HL-60/S4 treated with retinoic acid at 250 ng/mL for 4 days and 3 days (cell line): Measurements from ENCODE around the gene MEF2D.

Source experiments
- in situ Hi-C: fragments of 300-500 bp; cut with MboI; formaldehyde crosslinking; loops from 2 replicates; pipeline ENCODE4 v1.7.0; 2022; ENCODE audit warnings: low sequenced_read_pairs

MEF2D gene

GRCh38 chr1:156448134-156448967 is 52.2 kb downstream of the MEF2D start:
- in situ Hi-C loops: no loop called here

DNA sequence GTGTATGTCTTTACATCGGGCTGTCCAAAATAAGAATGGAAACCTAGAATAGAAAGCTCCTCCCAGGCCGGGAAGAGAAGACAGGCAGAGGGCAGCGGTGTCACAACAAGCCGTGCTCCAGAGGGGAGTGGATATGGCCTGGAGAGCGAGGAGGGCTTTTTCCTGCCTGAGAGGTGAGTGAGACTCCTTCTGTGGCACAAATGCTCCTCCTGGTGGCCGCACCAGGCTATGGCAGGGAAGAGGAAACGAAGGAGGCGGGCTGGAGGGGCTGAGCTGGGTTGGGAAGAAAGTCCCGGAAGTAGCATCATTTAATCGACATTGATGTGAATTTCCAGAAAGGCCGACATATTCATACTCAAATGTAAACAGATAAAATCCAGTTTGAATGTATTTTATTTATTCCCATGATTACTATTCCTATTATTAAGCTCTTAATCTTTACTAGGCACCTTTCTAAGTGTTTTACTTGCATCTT is 54.7 kb downstream of the MEF2D start:
- in situ Hi-C loops: no loop called here

DNA sequence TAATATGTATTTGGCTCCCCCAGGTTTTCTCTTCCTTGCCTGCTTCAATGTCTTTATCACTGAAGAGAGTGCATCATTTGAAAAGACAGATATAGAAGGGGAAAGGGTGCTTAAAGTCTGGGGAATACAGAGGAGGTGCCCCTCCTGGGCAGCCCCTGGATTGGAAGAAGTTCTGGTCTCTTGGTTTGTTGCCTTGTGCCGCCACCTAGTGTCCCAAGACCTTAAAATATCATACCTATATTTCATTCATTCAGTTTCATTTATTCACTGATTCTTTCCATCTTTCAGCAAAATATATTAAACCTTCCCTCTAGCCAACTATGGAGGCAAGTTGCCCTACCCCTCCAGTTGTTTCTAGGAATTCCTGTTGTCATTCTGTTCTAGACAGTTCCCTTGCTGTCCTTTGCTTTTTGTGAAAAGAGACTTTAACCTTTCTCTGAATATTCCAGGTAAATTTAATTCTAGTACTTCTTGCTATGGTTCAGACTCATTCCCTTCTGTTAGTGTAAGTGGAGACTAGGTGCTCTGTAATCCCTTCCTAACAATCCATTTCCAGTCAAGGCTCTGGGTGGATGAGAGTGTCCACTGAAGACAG is 56.1 kb downstream of the MEF2D start:
- in situ Hi-C loops: loop anchor here (5.0 kb wide), 1 partner anchor 62 kb away; no protein-coding TSS in a partner anchor

- in situ Hi-C loops: loop anchor here (5.0 kb wide), 1 partner anchor 61 kb away; no protein-coding TSS in a partner anchor
These were observed 57.3 kb downstream of the MEF2D start for GRCh38 chr1:156443286-156443685.

DNA sequence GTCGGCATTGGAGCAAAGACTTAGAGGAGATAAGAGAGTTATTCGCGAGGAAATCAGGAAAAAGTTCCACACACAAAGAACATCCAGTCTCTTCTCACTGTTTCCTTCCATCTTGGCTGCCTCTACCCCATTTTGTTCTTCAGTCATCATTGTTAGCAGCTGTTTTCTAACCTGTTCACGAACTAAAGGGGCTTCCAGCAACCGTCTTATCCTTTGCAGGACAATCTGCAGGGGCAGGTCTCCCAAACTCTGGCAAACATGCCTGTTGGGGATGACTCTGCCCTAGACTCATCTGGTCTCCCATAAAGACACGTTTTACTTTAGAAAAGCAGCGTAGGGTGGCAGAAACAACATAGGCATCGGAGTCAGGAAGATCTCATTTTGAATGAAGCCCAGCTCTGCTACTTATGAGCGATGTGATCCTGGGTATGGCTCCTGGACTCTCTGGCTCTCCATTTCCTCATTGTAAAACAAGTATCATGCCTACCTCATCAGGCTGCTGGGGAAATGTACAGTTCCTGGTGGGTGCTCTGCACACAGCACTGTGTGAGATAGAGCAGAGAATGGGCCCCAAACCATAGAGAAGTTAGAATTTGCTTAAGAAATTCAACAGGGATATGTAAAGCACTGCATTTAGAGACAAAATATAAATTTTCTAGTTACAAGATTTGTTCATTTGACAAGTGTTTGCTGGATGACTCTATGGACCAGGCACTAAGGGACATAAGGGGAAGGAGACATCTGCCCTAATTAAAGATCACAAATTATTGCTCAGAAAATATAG is 59.7 kb downstream of the MEF2D start:
- in situ Hi-C loops: loop anchor here (5.0 kb wide), 1 partner anchor 59 kb away; no protein-coding TSS in a partner anchor

GRCh38 chr1:156439777-156440183 is 60.8 kb downstream of the MEF2D start:
- in situ Hi-C loops: loop anchor here (5.0 kb wide), 1 partner anchor 57 kb away; no protein-coding TSS in a partner anchor

DNA sequence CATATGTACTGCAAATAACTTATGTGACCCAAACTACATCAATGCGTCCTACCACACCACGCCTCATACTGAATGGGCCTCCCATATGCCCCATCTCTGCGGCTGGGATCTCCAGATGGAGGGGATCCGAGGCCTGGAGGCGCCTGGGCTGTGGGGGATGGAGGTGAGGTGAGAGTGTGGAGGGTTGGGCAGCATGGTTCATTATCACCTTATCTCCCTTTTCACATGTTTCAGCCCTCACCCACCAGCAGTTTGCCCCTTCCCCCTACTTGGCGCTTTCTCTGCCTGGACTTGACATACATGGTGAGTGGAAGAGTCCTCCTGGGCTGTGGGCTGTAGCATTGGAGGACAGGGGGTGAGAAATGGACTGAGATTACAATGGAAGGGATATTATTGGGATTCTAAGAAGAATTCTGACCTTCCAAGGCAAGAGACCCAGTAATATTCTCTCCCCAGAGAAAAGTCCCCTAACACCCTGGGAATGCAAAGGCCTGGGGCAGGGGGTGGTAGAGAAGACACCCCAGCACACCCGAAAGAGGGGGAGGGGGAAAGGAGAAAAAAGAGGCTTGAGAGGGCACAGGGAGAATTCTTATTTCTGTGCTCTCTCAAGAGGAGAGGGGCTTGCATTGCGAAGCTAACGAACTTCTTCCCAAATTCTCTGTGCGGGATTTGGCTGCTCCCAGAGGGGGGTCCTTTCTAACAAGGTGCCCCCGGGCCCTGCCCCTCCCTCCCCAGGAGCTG is 61.4 kb downstream of the MEF2D start:
- in situ Hi-C loops: no loop called here

GRCh38 chr1:156438278-156438987 is 62.1 kb downstream of the MEF2D start:
- in situ Hi-C loops: no loop called here

- in situ Hi-C loops: no loop called here
These were observed 63.3 kb downstream of the MEF2D start for GRCh38 chr1:156437037-156437867.

- in situ Hi-C loops: no loop called here
These were observed 64.2 kb downstream of the MEF2D start for GRCh38 chr1:156436141-156437036.

DNA sequence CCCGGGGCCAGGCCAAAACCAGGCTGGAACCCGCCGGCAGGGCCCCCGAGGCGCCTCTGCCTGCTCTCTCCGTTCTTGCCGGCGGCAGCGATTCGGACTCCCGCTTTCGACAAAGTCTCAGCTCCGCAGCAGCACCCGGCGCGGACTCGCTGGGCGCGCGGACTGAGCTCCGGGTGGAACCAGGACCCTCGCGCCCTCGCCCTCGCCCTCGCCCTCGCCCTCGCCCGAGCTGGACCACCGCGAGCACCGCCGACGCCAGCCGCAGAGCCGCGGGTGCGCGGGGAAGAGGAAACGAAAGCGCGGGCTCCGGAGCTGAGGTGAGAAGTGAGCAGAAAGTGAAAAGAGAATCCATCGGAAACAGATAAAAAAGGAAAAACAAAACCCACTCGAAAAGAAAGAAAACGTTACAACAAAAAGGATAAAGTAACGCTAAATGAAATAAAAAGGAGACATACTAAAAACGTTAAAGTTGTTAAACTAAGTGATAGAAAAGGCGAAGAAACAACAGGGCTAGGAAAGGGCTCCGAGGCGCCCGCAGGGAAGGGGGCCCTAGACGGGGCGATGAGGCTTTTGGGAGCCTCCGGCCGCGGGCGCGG is 64.9 kb downstream of the MEF2D start:
- in situ Hi-C loops: no loop called here

DNA sequence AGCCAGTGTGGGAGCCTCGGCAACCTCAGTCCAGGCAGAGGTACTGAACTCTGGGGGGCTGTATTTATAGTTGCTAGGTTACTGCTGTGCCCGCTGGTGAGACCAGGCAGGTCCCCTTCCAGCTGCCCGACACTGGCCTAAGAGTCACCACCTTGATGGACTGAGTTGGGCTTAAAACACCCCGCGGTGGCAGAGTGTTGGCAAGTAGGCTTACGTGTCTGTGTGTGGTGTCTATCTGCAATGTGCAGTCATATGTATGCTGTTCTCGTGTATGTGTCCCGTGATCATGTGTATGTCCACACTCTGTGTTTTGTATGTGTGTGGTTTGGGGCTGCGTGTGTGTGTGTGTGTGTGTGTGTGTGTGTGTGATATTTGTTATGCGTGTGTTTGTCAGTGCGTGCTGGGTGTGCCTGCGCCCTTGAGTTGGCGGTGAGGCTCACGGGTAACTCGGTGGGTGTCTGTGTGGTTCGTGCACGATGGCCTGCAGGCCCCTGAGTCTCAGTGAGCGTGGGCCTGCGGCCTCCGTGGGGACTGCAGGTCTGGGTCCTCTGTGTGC is 65.5 kb downstream of the MEF2D start:
- in situ Hi-C loops: no loop called here

GRCh38 chr1:156433602-156434001 is 67.0 kb downstream of the MEF2D start:
- in situ Hi-C loops: no loop called here

- in situ Hi-C loops: no loop called here
These were observed 67.5 kb downstream of the MEF2D start for GRCh38 chr1:156433032-156433431.

- in situ Hi-C loops: no loop called here
These were observed 67.9 kb downstream of the MEF2D start for GRCh38 chr1:156432669-156433018.

DNA sequence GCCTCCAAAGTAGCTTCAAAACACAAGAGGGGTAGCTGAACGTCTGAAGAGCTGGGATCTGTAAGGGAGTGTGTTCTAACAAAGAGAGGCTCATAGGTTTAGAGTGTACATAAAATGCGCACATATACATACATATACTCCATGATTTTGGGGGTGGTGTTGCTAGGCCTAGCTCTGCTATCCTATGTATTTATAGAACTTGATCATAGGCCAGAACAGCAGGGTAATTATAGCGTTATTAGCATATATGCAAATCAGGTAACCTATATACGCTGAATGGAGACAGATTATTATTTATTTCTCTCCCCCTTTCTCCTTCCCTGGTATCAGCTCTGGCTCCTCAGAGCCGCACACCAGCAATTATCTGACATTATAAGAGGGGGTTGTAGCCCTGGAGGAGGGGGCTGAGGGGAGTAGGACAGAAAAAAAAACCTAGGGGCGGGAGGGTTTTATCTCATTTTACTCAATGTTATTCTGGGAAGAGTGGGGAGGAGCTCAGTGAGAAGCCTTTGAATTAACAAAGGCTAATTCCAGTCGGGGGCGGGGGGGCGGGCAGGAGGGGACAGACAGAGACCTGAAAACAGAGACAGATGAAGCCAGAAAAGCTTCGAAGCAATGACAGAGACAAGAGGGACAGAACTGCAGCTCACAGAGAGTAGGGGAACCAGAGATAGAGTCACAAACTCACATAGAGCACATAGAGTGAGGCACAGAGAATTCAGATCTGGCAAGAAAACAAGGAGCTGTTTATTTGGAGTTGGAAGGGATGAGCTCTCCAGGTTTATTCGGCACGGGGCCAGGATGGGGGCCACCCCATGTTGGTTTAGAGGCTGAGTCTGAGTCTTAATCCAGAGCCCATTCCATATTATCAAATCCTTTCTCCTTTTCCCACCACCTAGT is 68.6 kb downstream of the MEF2D start:
- in situ Hi-C loops: no loop called here
